Adrenal gland (tissue), 5 donors: ENCODE data around the gene NDUFAF4.

Experiments used
- CTCF ChIP-seq, 6 experiments: fragments of 450-650 bp in 4 of 6; fragments of 200-600 bp in 2 of 6; sonication (generic) in 1 of 6; IDR thresholded peaks; 1 replicate in 5 of 6; 2 replicates in 1 of 6; pipeline versions ENCODE4 v1.5.1 to v1.8.0; 2016 to 2021; ENCODE audit warnings: antibody characterized with exemption in 6 of 6, mild to moderate bottlenecking in 2 of 6, moderate library complexity in 1 of 6
- POLR2A ChIP-seq, 2 donors: fragments of 450-650 bp; IDR thresholded peaks; one replicate each; pipeline ENCODE4 v1.6.1; 2017; ENCODE audit warnings: antibody characterized with exemption in 2 of 2, mild to moderate bottlenecking in 2 of 2, moderate library complexity in 1 of 2
- donor health status: DM: no; HTN: no; CAD: no.

- no peak for TF ChIP-seq CTCF (IDR thresholded peaks at IDR 0.05)
- no peak for TF ChIP-seq POLR2A (IDR thresholded peaks at IDR 0.05)
These were observed 45.1 kb downstream of the NDUFAF4 start for GRCh38 chr6:96852605-96853004.
